Activated T-cell treated with anti-CD3 and anti-CD28 coated beads, Interleukin-2, amount 50 U/mL, for 24 hours (primary cell): ENCODE data around the gene NR2C1.

Source experiments
- DNase-seq: peaks from one replicate; pipeline ENCODE4 v3.0.0-alpha.2; 2020
- H3K27ac Mint-ChIP-seq: 2 replicates; pipeline ENCODE4 v1.8.0; 2020; ENCODE audit warnings: mild to moderate bottlenecking, mixed read lengths
- H3K27me3 Mint-ChIP-seq: 2 replicates; pipeline ENCODE4 v1.8.0; 2020; ENCODE audit warnings: mixed read lengths
- H3K36me3 Mint-ChIP-seq: 2 replicates; pipeline ENCODE4 v1.8.0; 2020; ENCODE audit warnings: low read depth, mixed read lengths
- H3K4me1 Mint-ChIP-seq: 2 replicates; pipeline ENCODE4 v1.8.0; 2020; ENCODE audit warnings: low read depth, mixed read lengths
- H3K4me3 Mint-ChIP-seq: 2 replicates; pipeline ENCODE4 v1.8.0; 2020; ENCODE audit warnings: mild to moderate bottlenecking, moderate library complexity, mixed read lengths
- H3K9me3 Mint-ChIP-seq: 2 replicates; pipeline ENCODE4 v1.8.0; 2020; ENCODE audit warnings: mixed read lengths

The NR2C1 gene

GRCh38 chr12:94979941-94980340, 93.5 kb downstream of the NR2C1 start:
- Mint-ChIP-seq H3K4me3 (no peak overlapping the region), H3K27me3 (no peaks in the 10 kb centered on the region), H3K4me1 (peaks cover 55% of the 10 kb centered on the region), H3K27ac (no peak overlapping the region), H3K36me3 (peaks cover 49% of the 10 kb centered on the region), H3K9me3 (no peaks in the 10 kb centered on the region)
- DNase-seq = no peak

GRCh38 chr12:94977766-94978468, 95.5 kb downstream of the NR2C1 start:
- DNase-seq = no peak
- Mint-ChIP-seq H3K4me1 (peaks cover 43% of the 10 kb centered on the region), H3K4me3 (no peak overlapping the region), H3K27ac (peak overlapping the region; percentile 36), H3K36me3 (peaks cover 50% of the 10 kb centered on the region), H3K9me3 (no peaks in the 10 kb centered on the region), H3K27me3 (no peaks in the 10 kb centered on the region)

GRCh38 chr12:94973221-94973620, 100.2 kb downstream of the NR2C1 start:
- peaks cover 19% of the 10 kb centered on the region for H3K4me1 Mint-ChIP-seq
- no peaks in the 10 kb centered on the region for H3K9me3 Mint-ChIP-seq
- DNase-seq = no peak
- peaks cover 67% of the 10 kb centered on the region for H3K36me3 Mint-ChIP-seq
- no peak overlapping the region for H3K4me3 Mint-ChIP-seq
- no peak overlapping the region for H3K27ac Mint-ChIP-seq
- H3K27me3 Mint-ChIP-seq = no peaks in the 10 kb centered on the region

GRCh38 chr12:94972795-94973194, 100.6 kb downstream of the NR2C1 start:
- Mint-ChIP-seq H3K27me3 (no peaks in the 10 kb centered on the region), H3K9me3 (no peaks in the 10 kb centered on the region), H3K27ac (no peak overlapping the region), H3K4me1 (peaks cover 15% of the 10 kb centered on the region), H3K36me3 (peaks cover 63% of the 10 kb centered on the region), H3K4me3 (no peak overlapping the region)
- no peak for DNase-seq

- Mint-ChIP-seq H3K27ac (no peak overlapping the region), H3K27me3 (no peaks in the 10 kb centered on the region), H3K36me3 (peaks cover 61% of the 10 kb centered on the region)
Measured at GRCh38 chr12:94971923-94972322, 101.5 kb downstream of the NR2C1 start.

GRCh38 chr12:94970560-94970959, 102.9 kb downstream of the NR2C1 start:
- Mint-ChIP-seq H3K27me3 (no peaks in the 10 kb centered on the region), H3K9me3 (no peaks in the 10 kb centered on the region), H3K27ac (no peak overlapping the region), H3K36me3 (peaks cover 54% of the 10 kb centered on the region), H3K4me1 (peaks cover 6% of the 10 kb centered on the region), H3K4me3 (no peak overlapping the region)
- DNase-seq = no peak

More at GRCh38 chr12:94971923-94972322, 101.5 kb downstream of the NR2C1 start:
- no peak for DNase-seq
- Mint-ChIP-seq H3K4me3 (no peak overlapping the region), H3K4me1 (peaks cover 9% of the 10 kb centered on the region), H3K9me3 (no peaks in the 10 kb centered on the region)
